Activated naive CD4-positive, alpha-beta T cell treated with anti-CD3 and anti-CD28 coated beads, Interleukin-2, amount 50 U/mL, for 24 hours (primary cell): ENCODE results near the gene PGC.

Experiments used
- H3K27ac Mint-ChIP-seq: one replicate; pipeline ENCODE4 v1.8.0; 2021; ENCODE audit warnings: mild to moderate bottlenecking, mixed read lengths
- H3K27me3 Mint-ChIP-seq: one replicate; pipeline ENCODE4 v1.8.0; 2021; ENCODE audit warnings: mixed read lengths
- H3K36me3 Mint-ChIP-seq: one replicate; pipeline ENCODE4 v1.8.0; 2021; ENCODE audit warnings: mixed read lengths
- H3K4me1 Mint-ChIP-seq: one replicate; pipeline ENCODE4 v1.8.0; 2021; ENCODE audit warnings: mixed read lengths
- H3K4me3 Mint-ChIP-seq: one replicate; pipeline ENCODE4 v1.8.0; 2021; ENCODE audit warnings: mild to moderate bottlenecking, mixed read lengths
- H3K9me3 Mint-ChIP-seq: one replicate; pipeline ENCODE4 v1.8.0; 2021; ENCODE audit warnings: mixed read lengths

The PGC gene

DNA sequence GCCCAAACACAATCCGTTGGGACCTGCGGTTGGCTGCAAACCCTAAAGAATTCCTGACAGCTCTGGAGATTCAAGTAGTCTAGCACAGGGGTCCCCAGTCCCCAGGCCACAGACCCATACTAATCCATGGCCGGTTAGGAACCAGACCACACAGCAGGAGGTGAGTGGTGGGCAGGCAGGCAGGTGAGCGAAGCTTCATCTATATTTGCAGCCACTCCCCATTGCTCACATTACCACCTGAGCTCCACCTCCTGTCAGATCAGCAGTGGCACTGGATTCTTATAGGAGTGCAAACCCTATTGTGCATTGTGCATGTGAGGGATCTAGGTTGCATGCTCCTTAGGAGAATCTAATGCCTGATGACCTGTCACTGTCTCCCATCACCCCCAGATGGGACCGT is 28.4 kb downstream of the PGC start:
- Mint-ChIP-seq H3K27ac (no peak overlapping the region), H3K36me3 (no peaks in the 10 kb centered on the region), H3K27me3 (no peaks in the 10 kb centered on the region), H3K4me1 (peaks cover 23% of the 10 kb centered on the region), H3K9me3 (no peaks in the 10 kb centered on the region), H3K4me3 (no peak overlapping the region)

DNA sequence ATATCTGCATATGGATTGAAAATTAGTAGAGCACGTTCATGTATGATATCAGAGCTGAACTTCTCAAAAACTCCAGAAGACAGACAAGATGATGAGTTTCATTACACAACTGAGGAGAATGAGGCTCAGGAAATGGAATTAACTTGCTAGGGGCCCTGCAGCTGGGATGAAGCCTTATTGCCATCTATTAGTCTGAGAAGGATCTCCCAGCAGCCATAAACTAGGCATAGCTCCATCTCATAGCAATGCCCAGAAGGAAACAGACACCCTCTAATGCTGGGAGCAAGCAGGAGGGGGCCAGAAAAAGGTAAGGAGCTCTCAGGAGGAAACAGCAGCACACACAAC is 29.8 kb downstream of the PGC start:
- H3K4me1 Mint-ChIP-seq: peaks cover 20% of the 10 kb centered on the region
- no peaks in the 10 kb centered on the region for H3K9me3 Mint-ChIP-seq
- no peaks in the 10 kb centered on the region for H3K27me3 Mint-ChIP-seq
- H3K27ac Mint-ChIP-seq: peak overlapping the region; percentile 9
- H3K4me3 Mint-ChIP-seq: no peak overlapping the region
- H3K36me3 Mint-ChIP-seq: no peaks in the 10 kb centered on the region

DNA sequence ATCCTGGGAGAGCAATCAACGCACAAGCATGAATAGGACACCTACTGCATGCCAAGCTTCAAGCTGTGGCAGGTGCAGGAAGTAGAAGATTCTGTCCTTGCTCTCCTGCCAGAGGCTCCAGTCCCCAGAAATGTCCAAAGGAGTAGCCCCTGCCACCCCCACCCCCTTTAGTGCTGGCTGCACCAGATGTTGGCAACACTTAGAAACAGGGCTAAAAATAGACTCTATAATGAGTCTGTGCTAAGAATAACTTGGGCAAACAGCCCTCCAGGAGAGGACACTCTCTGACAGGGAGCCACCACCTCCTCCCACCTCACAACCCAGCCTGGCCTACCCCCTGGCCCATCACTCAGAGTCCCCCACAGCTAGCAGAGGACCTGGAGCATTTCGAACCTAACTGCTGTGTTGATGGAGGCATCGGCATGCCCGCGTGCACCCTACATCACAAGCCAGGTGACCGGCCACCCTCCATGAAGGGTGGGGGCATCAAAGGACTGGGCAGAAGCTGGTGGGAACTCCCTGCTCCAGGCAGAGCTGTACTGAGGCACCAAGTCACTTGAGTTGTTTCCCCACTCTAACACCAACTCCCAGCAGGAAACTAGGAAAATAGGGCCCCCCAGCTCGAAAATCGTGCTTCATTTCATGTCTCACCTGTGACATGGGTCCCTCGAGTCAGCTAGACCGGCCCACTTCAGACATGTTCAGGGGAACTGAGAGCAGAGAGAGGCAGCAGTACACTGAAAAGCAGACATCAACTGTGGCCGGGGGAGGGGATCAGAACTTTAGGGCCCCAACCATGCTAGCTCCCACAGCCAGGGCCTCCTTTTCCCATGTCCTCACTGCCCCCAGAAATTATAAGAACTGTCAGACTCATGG is 30.4 kb downstream of the PGC start:
- Mint-ChIP-seq H3K4me3 (no peak overlapping the region), H3K27ac (no peak overlapping the region), H3K36me3 (no peaks in the 10 kb centered on the region), H3K4me1 (peaks cover 20% of the 10 kb centered on the region), H3K9me3 (no peaks in the 10 kb centered on the region), H3K27me3 (no peaks in the 10 kb centered on the region)

DNA sequence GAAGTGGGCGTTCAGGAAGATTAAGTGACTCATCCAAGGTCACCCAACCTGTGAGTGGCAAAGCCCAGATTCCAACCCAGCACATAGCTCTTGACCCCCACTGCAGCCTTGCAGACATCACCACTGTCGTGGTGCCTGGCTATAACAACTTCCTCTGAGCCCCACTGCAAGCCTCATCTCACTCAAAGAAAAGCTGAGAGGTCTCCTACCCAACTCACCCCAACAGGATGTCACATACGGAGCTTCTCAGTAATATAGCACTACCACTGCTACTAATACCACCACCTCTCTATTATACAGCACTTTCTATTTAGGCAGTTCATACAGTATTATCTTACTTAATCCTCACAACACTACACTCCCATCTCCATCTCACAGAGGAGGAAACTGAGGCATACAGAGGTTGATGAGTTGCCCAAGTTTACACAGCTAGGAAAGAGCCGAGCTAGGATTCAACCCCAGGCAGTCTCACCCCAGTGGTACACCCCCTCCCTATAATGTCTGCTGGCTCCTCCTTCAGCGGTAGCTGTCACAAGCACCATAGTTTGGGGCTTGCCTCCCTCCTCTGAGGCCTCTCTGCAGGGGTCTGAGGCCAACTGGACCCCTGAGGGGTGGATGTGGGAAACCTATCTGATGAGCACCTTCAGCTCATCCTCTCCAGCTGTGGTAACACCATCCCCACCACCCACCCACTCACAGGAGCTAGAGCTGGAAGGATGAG is 31.2 kb downstream of the PGC start:
- H3K9me3 Mint-ChIP-seq: no peaks in the 10 kb centered on the region
- peaks cover 20% of the 10 kb centered on the region for H3K4me1 Mint-ChIP-seq
- H3K4me3 Mint-ChIP-seq: no peak overlapping the region
- H3K27ac Mint-ChIP-seq: peak overlapping the region; percentile 64
- no peaks in the 10 kb centered on the region for H3K36me3 Mint-ChIP-seq
- H3K27me3 Mint-ChIP-seq: no peaks in the 10 kb centered on the region

DNA sequence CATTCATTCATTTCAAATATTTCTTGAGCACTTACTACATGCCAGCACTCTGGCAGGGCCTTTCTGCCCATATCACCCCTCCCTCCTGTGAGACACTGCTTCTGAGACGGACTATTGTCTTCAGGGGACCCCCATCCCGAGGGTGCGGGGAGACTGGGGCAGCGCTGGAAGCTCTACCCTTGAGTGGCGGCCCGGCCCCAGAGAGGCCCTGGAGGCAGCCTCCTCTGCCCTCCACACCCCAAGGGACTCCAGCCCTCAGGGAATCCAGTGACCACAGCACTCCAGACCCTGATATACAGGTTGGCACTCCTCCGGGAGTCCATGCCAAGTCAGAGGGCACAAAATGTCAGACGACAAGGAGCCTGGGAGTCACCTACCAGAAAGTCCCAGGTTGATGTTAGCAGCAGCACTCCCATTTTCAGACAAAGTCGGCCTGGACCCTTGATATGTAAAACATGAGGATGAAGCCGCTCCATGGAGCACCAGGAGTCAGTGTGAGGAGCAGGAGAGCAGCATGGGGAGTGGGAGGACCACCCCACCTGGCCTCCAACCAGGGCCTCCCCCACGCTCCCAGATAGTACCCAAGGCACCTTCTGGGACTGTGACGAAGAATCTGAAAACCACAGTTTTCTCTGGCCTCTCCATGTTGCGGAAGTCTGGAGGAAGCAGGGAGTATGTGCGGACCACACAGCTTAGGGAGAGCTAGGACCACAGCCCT is 32.5 kb downstream of the PGC start:
- Mint-ChIP-seq H3K27ac (no peak overlapping the region), H3K36me3 (no peaks in the 10 kb centered on the region), H3K4me3 (no peak overlapping the region), H3K9me3 (no peaks in the 10 kb centered on the region), H3K4me1 (peaks cover 20% of the 10 kb centered on the region), H3K27me3 (no peaks in the 10 kb centered on the region)

DNA sequence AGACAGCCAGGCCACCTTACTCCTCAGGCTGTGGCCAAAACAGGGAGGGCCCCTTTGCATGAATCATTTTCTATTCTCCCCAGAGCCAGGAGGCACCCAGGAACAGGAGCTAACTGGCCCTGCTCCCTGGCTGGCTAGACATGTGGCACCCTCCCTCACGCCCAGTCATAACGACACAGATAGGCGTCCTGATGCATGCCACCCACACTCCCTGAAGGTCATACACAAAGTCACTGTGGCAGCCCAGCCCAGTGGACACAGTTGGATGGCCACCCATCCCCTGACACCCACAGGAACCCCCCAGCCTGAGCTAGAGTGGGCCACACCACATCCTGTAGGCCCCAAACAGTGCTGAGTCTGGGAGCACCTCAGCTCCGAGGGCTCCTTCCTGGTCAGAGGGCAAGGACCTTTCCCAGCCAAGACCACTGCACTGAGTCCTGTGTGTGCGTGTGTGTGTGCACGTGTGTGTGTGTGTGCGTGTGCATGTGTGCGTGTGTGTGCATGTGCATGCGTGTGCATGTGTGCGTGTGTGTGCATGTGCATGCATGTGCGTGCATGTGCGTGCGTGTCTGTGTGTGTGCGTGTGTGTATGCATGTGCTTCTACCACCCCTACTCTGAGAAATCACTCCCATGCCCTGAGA is 33.4 kb downstream of the PGC start:
- Mint-ChIP-seq H3K9me3 (no peaks in the 10 kb centered on the region), H3K4me1 (peaks cover 20% of the 10 kb centered on the region), H3K27me3 (no peaks in the 10 kb centered on the region), H3K27ac (no peak overlapping the region), H3K4me3 (no peak overlapping the region), H3K36me3 (no peaks in the 10 kb centered on the region)

DNA sequence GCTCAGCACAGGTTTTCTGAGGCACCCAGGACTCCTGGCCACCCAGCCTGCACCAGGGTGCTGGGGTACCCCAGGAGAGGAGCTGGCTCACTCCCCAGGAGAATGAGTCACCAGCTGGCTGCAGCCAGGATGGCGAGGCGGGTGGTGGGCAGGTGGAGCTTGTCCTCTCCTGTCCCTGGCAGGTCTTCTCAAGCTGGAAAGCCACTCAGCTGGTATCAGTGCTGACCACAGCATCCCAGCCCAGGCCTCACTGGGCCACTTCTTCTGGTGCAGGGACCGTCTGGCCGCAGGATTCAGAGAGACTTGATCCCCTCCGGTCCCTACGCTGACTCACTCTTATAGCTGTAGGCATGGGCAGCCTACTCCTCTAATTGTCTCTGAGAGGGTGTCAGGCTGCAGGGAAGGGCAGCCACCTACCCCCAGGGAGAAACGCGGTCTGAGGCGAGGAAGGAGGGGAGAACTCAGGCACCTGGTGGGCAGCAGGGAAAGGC is 34.0 kb downstream of the PGC start:
- H3K36me3 Mint-ChIP-seq: no peaks in the 10 kb centered on the region
- no peak overlapping the region for H3K27ac Mint-ChIP-seq
- H3K4me1 Mint-ChIP-seq: peaks cover 26% of the 10 kb centered on the region
- H3K27me3 Mint-ChIP-seq: no peaks in the 10 kb centered on the region
- H3K4me3 Mint-ChIP-seq: no peak overlapping the region
- H3K9me3 Mint-ChIP-seq: no peaks in the 10 kb centered on the region

DNA sequence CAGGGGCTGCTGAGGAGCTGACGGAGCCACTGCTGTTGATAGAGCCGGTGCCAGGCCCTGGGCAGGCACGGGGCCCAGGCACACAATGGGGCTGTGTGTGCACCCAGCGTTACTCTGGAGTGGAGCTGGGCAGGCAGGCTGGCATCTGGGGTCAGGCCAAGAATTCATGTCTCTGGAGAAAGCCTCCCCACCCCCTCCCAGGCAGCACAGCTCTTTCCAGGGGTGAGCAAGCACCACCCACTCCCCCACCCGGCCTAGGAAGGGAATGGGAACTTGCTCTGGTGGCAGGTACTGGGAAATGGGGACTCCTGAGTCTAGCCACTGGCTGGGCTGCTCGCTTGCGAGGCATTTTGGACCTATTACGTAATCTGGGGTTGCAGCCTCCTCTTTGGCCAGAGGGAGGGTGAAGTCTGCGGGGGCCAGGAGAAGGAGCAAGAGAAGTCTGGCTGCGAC is 34.5 kb downstream of the PGC start:
- Mint-ChIP-seq H3K4me1 (peaks cover 30% of the 10 kb centered on the region), H3K4me3 (no peak overlapping the region), H3K27ac (no peak overlapping the region), H3K36me3 (no peaks in the 10 kb centered on the region), H3K27me3 (no peaks in the 10 kb centered on the region), H3K9me3 (no peaks in the 10 kb centered on the region)

DNA sequence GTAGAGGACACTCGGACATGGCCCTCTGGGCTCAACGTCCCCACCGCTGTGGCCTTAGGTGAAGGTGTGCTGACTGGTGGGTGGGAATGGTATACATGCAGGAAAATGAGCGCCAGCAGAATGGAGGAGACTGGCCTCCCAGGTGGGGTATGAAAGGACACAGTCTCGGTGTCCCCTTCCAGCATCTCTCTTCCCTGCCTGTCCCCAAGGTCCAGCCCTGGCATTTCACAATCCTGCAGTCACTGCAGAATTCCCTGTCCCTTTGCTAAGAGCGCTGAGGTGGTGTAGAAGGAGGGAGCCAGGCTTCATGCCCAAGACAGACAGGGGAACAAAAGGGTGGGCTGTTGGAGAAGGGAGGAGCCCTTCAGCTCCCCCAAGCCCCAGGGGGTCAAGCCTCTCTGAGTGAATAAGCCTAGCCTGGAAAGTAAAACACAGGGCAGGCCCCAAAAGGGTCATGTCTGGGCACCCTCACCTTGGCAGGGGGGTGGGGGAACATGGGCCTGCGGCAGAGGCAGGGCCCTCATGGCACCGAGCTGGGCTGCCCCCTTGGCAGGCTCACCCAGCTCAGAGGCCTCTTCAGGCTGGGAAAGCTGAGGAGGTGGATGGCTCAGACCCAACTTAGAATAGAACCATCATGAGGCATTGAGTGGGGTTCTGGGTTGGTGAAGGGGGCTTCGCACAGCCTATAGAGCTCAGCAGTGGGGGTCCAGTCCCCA is 35.7 kb downstream of the PGC start:
- Mint-ChIP-seq H3K4me3 (no peak overlapping the region), H3K4me1 (peaks cover 33% of the 10 kb centered on the region), H3K27ac (no peak overlapping the region), H3K9me3 (no peaks in the 10 kb centered on the region), H3K27me3 (no peaks in the 10 kb centered on the region), H3K36me3 (no peaks in the 10 kb centered on the region)

DNA sequence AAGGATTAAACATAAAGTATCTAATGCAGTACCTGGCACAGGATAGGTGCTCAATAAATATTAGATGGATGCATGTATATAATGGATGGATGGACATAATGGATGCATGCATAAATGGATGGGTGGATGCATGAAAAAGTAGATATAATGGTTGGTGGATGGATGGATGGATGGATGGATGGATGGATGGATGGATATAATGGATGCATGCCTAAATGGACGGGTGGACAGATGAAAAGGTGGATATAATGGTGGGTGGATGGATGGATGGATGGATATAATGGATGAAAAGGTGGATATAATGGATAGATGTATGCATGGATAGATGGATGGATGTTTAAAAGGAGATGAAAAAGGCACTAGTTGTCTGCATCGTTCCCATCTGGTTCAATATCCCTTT is 37.8 kb downstream of the PGC start:
- Mint-ChIP-seq H3K27me3 (no peaks in the 10 kb centered on the region), H3K27ac (no peak overlapping the region), H3K36me3 (no peaks in the 10 kb centered on the region), H3K4me3 (no peak overlapping the region), H3K9me3 (no peaks in the 10 kb centered on the region), H3K4me1 (peaks cover 35% of the 10 kb centered on the region)

DNA sequence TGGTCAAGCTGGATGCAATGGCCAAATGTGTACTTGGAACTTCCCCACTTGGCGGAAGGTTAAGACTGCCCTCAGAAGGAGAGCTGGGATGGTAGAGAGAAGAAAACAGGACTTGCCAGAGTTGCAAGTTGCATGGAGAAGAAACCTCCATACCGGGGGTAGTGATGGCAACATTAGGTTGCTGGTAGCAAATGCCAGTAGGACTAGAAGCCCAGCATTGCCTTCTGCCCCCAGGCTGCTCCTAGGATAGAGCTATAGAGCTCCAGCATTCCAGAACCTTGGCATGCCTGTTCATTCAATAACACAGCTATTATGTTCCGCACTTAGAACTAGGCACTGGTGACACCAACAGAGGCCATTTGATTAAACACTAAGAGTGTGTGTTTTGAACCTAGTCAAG is 38.3 kb downstream of the PGC start:
- Mint-ChIP-seq H3K4me1 (peaks cover 35% of the 10 kb centered on the region), H3K4me3 (no peak overlapping the region), H3K36me3 (no peaks in the 10 kb centered on the region), H3K27ac (no peak overlapping the region), H3K9me3 (no peaks in the 10 kb centered on the region), H3K27me3 (no peaks in the 10 kb centered on the region)

DNA sequence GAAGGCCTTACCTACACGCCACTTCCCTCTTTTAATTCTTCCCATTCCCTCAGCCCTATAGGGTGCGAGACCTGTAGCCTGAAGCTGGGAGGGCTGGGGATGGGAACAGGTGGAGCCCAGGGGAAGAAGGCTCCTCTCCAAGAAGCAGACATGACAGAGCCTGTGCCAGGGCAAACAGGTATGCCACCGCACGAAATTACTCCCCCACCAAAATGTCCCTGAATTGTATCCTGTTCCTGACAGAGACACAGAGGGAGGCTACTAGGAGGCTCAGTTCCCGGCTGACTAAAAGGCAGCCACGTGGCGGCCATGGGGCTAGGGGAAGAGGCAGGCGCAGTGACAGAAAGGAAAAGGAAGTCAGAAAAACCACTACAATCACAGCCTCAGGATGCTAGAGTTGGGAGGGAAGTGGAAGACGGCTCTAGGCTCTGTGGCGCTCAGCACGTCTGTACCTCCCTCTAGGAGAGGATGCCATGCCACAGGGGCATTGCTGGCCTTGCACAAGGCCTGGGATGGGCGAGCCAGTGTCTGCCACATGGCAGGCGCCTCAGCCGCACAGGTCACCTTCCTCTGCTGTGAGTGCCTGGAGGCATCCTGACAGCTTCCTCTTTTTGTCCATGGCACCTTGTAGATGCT is 39.5 kb downstream of the PGC start:
- Mint-ChIP-seq H3K9me3 (no peaks in the 10 kb centered on the region), H3K36me3 (no peaks in the 10 kb centered on the region), H3K4me1 (peaks cover 35% of the 10 kb centered on the region), H3K27ac (peak overlapping the region; percentile 99), H3K4me3 (peak overlapping the region; percentile 71), H3K27me3 (no peaks in the 10 kb centered on the region)

DNA sequence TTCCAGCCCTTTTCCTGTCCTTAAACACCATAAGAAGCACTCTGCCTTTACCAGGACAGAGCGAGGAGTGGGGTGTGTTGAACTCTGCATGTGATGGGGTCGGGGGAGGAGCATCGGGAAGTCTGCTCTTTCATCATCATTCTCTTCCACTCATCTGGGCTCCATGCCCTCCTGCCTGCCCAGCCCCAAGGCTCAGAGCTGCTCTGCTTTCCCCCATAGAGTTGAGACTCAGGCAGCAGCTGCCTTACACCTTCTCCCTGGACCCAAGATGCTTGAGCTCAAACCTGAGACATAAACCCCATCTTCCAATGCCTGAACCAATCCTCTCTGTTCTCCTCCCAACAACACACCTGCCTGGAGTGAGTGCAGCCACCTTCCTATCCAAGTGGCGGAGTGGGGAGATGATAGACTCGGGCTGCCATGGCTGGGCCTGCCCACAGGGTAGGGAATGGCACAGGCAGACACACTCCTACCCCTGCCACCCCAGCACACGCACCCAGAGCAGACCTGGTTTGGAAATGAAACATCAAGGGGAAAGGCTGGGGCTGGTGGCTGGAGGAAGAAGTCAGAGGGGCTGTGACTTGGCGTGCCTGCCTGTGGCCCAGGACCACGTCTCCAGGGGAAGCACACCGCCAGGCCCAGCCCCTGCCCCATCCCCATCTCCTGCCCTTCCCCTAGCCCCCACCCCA is 40.2 kb downstream of the PGC start:
- H3K4me3 Mint-ChIP-seq: peak overlapping the region; percentile 71
- H3K4me1 Mint-ChIP-seq: peaks cover 35% of the 10 kb centered on the region
- no peaks in the 10 kb centered on the region for H3K36me3 Mint-ChIP-seq

More for the DNA sequence above, 40.2 kb downstream of the PGC start:
- H3K9me3 Mint-ChIP-seq: no peaks in the 10 kb centered on the region
- no peaks in the 10 kb centered on the region for H3K27me3 Mint-ChIP-seq
- H3K27ac Mint-ChIP-seq: peak overlapping the region; percentile 99
